ENCODE results near the gene TMBIM1.

- TF ChIP-seq E2F4 (CRISPR knock-in tag; IDR thresholded peaks at IDR 0.05; ENCODE audit: borderline replicate concordance, low read depth) (no peak), ZNF263 (CRISPR knock-in tag; IDR thresholded peaks at IDR 0.05; ENCODE audit: low read depth) (no peak)
These were observed 27.6 kb upstream of the TMBIM1 start for GRCh38 chr2:218319813-218320365.

All from WTC11 (cell line).